ENCODE results near the gene TLE2. TPM values are rescaled to one million over a fixed set of nuclear protein-coding genes. Genes with fewer than 3 reads are reported as not detected.

Gene TLE2
- total and polyA plus RNA-seq, 9 of the 15 experiments (the other 6 are each of a cell fraction or from before 2014, with no cell fraction given) = 0.35 to 13.1 (median 6.2) TPM

- TF ChIP-seq, protein P1, sequence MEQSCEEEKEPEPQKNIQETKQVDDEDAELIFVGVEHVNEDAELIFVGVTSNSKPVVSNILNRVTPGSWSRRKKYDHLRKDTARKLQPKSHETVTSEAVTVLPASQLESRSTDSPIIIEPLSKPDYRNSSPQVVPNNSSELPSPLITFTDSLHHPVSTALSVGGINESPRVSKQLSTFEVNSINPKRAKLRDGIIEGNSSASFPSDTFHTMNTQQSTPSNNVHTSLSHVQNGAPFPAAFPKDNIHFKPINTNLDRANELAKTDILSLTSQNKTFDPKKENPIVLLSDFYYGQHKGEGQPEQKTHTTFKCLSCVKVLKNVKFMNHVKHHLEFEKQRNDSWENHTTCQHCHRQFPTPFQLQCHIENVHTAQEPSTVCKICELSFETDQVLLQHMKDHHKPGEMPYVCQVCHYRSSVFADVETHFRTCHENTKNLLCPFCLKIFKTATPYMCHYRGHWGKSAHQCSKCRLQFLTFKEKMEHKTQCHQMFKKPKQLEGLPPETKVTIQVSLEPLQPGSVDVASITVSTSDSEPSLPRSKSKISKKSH (CRISPR knock-in tag; IDR thresholded peaks at IDR 0.05) = no peak
- TF ChIP-seq BDP1 (IDR thresholded peaks at IDR 0.05; ENCODE audit: insufficient read depth, insufficient read length) = no peak
- TF ChIP-seq MTF1 (CRISPR knock-in tag; IDR thresholded peaks at IDR 0.05; ENCODE audit: borderline replicate concordance) = no peak
- TF ChIP-seq PHB (CRISPR knock-in tag; IDR thresholded peaks at IDR 0.05) = no peak
- peak; percentile 76 for TF ChIP-seq MTA3 (IDR thresholded peaks at IDR 0.05; ENCODE audit: borderline replicate concordance)
- no peak for TF ChIP-seq HES1 (IDR thresholded peaks at IDR 0.05; ENCODE audit: low read depth)
- TF ChIP-seq, protein P2, sequence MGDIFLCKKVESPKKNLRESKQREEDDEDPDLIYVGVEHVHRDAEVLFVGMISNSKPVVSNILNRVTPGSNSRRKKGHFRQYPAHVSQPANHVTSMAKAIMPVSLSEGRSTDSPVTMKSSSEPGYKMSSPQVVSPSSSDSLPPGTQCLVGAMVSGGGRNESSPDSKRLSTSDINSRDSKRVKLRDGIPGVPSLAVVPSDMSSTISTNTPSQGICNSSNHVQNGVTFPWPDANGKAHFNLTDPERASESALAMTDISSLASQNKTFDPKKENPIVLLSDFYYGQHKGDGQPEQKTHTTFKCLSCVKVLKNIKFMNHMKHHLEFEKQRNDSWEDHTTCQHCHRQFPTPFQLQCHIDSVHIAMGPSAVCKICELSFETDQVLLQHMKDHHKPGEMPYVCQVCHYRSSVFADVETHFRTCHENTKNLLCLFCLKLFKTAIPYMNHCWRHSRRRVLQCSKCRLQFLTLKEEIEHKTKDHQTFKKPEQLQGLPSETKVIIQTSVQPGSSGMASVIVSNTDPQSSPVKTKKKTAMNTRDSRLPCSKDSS (IDR thresholded peaks at IDR 0.05; ENCODE audit: low read depth, partially characterized antibody) = no peak
- no peak for TF ChIP-seq SIN3A (IDR thresholded peaks at IDR 0.05; ENCODE audit: borderline replicate concordance in 2 of 2, control insufficient read depth in 1 of 2, low read depth in 2 of 2, low read length in 2 of 2)
- TF ChIP-seq CREB3 (tag; conservative IDR thresholded peaks at IDR 0.05; ENCODE audit: low read depth) = no peak
- 0 out of 4 replicates have a peak, but pooled peaks of 1 of the 2 experiments have one; percentile 41 for TF ChIP-seq NONO (IDR thresholded peaks at IDR 0.05; ENCODE audit: low read depth in 2 of 2, low read length in 1 of 2)
- TF ChIP-seq, protein P3, sequence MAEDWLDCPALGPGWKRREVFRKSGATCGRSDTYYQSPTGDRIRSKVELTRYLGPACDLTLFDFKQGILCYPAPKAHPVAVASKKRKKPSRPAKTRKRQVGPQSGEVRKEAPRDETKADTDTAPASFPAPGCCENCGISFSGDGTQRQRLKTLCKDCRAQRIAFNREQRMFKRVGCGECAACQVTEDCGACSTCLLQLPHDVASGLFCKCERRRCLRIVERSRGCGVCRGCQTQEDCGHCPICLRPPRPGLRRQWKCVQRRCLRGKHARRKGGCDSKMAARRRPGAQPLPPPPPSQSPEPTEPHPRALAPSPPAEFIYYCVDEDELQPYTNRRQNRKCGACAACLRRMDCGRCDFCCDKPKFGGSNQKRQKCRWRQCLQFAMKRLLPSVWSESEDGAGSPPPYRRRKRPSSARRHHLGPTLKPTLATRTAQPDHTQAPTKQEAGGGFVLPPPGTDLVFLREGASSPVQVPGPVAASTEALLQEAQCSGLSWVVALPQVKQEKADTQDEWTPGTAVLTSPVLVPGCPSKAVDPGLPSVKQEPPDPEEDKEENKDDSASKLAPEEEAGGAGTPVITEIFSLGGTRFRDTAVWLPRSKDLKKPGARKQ (CRISPR knock-in tag; IDR thresholded peaks at IDR 0.05) = no peak
- TF ChIP-seq NR2F6 (CRISPR knock-in tag; IDR thresholded peaks at IDR 0.05) = no peak
- TF ChIP-seq ELF4 (CRISPR knock-in tag; IDR thresholded peaks at IDR 0.05) = 0 out of 2 replicates have a peak, but pooled peaks have one; percentile 24
- no peak for TF ChIP-seq ZNF76 (CRISPR knock-in tag; IDR thresholded peaks at IDR 0.05; ENCODE audit: borderline replicate concordance)
- no peak for TF ChIP-seq SREBF2 (CRISPR knock-in tag; IDR thresholded peaks at IDR 0.05)
- no peak for TF ChIP-seq SMARCA4 (IDR thresholded peaks at IDR 0.05)
- no peak for TF ChIP-seq ZFP1 (CRISPR knock-in tag; IDR thresholded peaks at IDR 0.05)
- no peak for TF ChIP-seq NCOA2 (IDR thresholded peaks at IDR 0.05; ENCODE audit: partially characterized antibody in 2 of 2)
Measured at GRCh38 chr19:3061182-3062161, 32.4 kb upstream of the TLE2 start (continued).
